ENCODE data around the gene PEX14.

DNA sequence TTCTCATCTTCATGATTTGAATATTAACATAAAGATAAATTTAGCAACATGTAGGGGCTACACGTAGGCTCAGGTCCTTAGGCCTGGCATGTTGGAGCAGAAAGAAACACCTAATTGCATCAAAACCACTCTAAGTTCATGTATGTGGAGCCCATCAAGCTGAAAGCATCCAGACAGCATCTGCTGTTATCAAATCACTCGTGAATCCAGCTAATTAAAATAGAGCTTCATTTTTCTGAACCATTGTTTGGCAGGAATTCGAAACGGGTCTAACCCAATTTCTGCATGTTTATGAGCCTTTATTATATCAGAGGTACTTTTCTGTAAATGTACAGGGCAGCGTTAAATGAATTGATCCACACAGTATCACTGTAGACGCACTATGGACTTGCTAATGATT lies 45.7 kb downstream of the PEX14 start:
- TF ChIP-seq, protein P1, sequence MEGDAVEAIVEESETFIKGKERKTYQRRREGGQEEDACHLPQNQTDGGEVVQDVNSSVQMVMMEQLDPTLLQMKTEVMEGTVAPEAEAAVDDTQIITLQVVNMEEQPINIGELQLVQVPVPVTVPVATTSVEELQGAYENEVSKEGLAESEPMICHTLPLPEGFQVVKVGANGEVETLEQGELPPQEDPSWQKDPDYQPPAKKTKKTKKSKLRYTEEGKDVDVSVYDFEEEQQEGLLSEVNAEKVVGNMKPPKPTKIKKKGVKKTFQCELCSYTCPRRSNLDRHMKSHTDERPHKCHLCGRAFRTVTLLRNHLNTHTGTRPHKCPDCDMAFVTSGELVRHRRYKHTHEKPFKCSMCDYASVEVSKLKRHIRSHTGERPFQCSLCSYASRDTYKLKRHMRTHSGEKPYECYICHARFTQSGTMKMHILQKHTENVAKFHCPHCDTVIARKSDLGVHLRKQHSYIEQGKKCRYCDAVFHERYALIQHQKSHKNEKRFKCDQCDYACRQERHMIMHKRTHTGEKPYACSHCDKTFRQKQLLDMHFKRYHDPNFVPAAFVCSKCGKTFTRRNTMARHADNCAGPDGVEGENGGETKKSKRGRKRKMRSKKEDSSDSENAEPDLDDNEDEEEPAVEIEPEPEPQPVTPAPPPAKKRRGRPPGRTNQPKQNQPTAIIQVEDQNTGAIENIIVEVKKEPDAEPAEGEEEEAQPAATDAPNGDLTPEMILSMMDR (IDR thresholded peaks at IDR 0.05) = no peak
- no peak for TF ChIP-seq POLR2AphosphoS5 (IDR thresholded peaks at IDR 0.05)
- no peak for TF ChIP-seq POLR2A (IDR thresholded peaks at IDR 0.05)

Measured in breast epithelium (tissue), 3 donors.